ENCODE data around the gene ADTRP.

The ADTRP gene

DNA sequence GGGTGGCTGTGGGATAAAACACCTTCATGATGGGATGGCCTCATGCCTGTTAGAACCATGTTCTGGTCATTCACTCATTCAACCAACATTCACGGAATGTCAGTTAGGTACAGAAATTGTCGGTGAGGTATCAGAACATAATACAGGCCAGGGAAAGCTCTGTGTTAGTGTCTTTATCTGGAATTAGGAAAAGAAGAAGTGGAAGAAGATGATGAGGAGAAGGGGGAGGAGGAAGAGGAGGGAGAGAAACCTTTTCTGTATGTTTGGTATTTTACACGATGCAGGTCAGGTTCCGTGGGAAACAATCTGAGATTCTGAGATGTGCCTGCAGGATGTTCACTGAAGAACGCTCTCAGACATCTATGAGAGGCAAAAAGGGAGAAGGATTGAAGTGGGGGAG, 5.6 kb downstream of the ADTRP start:
- no peak for DNase-seq (ENCODE audit: low spot score)

DNA sequence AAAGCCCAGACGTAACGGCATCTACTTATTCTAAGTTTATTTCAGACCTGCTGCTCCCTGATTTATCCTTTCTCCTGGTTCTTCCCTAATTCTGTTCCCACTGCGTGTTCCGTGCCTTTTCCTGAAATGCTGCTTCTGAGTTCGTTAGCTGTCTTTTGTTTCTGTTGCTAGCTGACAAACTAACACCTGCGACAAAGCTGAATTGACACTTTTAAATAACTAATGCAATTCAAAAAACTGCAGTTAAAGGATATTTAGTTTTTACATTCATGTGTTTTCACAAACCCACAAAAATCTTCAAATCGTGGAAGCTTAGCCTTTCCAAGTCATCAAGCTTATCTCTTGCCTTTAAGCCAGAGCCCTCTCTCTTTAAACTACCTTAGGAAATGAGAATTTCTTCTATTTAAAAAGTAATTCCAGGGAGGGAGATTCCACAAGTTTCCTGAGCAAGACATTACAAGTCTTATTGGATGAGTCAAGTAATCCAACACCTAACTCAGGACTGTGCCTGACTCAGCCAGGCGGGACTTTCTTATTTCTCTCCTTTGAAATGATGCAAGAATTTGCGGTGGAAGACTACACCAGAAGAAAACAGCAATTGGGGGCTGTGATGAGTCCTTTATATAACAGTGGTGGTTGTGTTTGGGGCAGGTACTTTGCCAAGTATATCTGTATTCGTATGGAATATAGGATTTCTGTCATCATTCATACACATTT, 6.3 kb downstream of the ADTRP start:
- DNase-seq (ENCODE audit: low spot score), result no peak

- no peak for DNase-seq (ENCODE audit: low spot score)
Measured at GRCh38 chr6:11771473-11772048, 7.0 kb downstream of the ADTRP start.

- DNase-seq (ENCODE audit: low spot score), result no peak
Measured at GRCh38 chr6:11770546-11771466, 7.8 kb downstream of the ADTRP start.

GRCh38 chr6:11769811-11770545, 8.6 kb downstream of the ADTRP start:
- no peak for DNase-seq (ENCODE audit: low spot score)

DNA sequence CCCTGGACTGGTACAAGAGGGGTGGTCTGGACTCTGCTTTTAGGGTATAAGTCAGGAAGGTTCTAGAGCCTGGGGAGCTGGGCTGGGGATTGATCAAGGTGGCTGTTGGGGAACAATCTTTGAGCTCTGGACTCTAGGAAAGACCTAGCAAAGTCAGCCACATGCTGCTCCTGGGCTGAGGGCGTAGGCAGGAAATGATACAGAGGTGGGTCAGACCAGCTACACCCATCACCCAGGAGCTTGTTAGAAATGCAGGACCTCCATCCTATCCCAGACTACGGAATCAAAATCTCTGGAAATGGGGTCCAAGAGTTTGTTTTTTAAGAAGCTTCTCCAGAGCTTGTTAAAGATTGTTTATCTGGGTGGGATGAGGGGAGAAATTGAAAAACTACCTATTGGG, 9.4 kb downstream of the ADTRP start:
- DNase-seq (ENCODE audit: low spot score), result no peak

DNA sequence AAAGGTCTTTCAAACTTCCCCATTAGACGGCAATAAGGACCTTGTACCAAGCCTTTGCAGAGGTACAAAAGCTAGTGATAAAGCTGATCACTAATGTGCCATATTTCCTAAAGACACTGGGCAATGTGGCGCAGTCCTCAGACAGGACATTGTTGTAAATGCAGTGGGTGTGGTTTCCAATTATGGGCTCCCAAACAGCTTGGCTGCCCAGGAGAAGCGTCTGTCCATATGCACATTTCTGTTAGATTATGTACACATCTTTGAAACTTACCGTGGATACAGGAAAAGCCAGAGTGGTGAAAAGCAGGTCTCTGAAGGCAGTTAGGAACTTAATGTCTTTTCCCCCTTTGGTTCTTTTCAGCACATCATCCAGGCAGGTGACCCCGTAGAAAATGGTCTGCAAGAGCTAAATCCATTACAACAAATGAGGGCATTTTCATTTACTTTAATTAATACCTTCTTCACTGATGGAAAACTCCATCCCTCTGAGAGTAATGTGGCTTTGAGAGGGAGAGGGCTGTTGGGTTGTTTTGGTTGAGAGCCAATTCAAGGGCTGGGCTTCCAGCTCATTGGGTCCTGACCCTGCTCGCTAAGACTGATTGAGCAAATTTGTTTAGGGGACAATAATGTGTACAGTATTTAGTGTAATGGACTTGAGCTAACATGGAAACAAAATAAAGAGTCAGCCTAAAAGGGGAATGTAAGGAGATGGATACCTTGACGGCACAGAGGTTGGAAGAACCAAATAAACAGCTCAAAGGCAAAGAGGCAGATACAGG, 10.4 kb downstream of the ADTRP start:
- no peak for DNase-seq (ENCODE audit: low spot score)

DNA sequence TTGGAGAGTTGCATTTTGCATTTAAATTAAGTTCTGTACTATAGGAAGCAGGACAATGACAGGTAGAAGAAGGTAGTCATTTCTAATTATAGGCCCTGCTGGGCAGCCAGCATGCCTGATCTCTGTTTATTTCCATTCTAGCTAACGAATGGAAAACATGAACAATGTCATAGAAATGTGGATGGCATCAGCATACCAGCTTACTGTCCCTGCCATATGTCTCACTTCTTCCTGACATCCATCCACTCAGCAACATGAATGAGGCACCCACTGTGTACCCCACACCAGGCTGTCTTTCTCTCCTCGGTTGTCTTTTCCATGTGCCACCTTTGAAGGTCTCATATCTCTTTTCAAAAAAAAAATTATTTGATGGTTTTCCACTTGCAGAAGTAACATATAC, 11.1 kb downstream of the ADTRP start:
- DNase-seq (ENCODE audit: low spot score), result no peak

GRCh38 chr6:11766589-11767450, 11.8 kb downstream of the ADTRP start:
- DNase-seq (ENCODE audit: low spot score), result no peak

- no peak for DNase-seq (ENCODE audit: low spot score)
Measured at GRCh38 chr6:11766043-11766442, 12.6 kb downstream of the ADTRP start.

GRCh38 chr6:11764250-11764604, 14.4 kb downstream of the ADTRP start:
- DNase-seq (ENCODE audit: low spot score), result no peak

DNA sequence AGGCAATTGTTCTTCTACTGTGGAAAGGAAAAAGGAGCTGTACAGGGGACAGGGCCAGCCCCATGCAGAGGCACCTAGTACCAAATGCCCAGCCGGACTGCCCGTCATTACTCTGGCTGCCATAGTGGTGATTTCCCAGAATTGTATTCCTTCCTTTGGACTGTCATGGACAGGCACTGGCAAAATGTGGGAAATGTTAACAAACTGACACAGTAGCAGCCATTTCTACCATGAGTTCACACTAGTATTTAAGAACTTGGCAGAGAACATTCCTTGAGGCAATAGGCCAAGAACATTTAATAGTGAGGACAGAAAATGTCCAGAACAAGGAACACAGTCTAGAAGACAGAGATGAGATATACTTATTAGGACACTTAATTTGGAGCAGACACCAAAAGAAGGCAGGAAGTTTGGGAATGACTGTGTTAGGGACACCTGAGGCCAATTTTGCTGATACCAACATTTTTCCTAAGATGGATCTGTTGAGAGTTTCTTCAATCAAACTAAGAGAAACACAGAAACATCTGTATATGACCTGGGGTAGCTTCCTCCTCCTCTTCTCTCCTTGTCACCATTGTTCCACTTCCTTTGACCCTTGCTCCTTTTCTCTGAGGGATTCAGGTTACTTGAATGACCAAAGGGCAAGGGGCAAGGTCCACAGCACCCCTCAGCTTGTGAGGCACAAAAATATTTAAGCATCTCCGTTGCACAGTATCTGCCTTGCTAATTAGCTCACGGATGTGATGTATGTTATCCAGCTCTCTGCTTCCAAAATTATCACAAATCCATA, 14.9 kb downstream of the ADTRP start:
- no peak for DNase-seq (ENCODE audit: low spot score)

GRCh38 chr6:11762794-11763459, 15.7 kb downstream of the ADTRP start:
- DNase-seq (ENCODE audit: low spot score), result no peak

DNA sequence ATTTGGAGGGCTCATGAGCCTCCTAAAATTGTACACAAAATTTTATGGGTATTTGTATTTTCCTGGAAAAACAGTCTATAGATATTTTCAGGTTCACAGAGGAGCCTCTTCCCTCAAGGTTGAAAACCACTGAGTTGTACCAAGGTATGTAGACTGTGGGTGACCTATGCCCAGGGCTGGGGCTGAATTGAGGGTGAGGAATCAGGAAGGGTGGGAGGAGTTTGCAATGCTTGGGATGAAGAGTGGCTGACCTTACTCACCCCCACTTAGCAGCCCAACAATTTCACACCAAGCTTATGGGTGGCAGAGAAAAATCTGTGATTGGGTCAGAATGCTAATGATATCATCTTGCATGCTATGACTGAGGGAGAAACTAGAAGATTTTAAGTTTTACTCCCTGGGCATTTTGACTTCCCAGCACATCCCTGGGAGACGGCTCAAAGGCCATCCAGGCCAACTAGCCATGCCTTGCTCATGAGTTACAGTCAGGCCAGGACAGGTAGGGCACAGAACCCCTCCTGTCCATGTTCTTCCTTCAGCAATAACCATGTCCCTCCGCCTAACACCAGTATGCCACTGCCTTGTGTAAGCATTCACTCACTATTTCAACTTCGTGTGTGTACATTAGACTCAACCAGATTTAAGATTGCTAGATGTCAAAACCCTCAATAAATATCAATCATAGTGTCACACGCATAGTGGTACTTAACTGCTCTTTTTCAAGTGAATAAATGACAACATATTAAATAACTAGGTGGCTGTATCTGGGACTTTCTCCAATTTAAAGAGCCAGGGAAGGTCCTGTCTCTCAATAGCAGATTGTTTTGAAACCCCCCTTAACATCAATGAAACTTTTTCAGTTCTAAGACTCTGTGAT, 16.6 kb downstream of the ADTRP start:
- DNase-seq (ENCODE audit: low spot score), result no peak

DNA sequence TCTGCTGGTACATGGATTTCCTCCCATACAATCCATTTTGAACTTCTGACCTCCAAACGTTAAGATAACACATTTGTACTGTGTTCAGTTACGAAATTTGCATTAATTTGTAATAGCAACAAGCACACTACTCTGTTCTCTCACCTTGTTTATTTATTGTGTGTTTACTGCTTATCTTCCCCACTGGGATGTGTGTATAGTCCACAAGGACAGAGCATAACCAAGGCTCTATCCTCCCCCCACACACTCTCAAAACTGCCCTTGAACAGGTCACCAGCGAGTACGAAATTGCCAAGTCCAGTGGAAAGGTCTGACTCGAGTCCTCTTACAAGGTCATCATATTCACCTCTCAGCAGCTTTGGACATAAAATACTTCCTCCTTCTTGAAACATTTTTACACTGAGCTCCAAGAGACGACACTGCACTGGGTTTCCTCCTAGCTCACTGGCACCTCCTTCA, 18.6 kb downstream of the ADTRP start:
- no peak for DNase-seq (ENCODE audit: low spot score)

DNA sequence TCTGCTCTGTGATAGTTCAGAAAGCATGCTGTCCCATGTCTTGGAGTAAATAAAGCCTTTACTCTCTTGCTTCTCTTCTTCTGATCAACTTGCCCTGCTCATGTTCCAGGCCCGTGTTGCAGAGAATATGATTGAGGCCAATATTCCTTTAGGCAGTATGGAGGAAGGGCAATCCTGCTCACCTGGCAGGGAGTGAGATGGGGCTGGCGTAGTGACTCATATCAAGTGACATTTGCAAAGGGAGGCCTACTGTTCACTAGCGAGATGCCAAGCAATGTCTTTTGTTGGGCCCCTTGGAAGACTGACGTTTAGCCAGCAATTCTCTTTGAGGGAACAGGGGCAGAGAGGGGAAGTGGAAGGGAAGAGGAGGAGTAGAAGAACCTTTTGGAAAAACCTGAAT, 19.7 kb downstream of the ADTRP start:
- DNase-seq (ENCODE audit: low spot score), result no peak

GRCh38 chr6:11756726-11757125, 21.9 kb downstream of the ADTRP start:
- DNase-seq (ENCODE audit: low spot score), result no peak

- no peak for DNase-seq (ENCODE audit: low spot score)
Measured at GRCh38 chr6:11756292-11756691, 22.3 kb downstream of the ADTRP start.

Data from hematopoietic multipotent progenitor cell treated with erythropoietin and hydrocortisone succinate and interleukin-3 and kit ligand, for 17 days (in vitro differentiated cells).